SU-DHL-6 (cell line): ENCODE results near the gene SHC3.

Experiments
- H2AFZ ChIP-seq: fragments of 200-600 bp; sonication (generic); 2 replicates; pipeline ENCODE4 v1.6.1; 2014; ENCODE audit warnings: low read depth, mild to moderate bottlenecking, moderate library complexity, mixed read lengths, antibody characterized with exemption, low read length; ENCODE audit not compliant: severe bottlenecking
- H3F3A ChIP-seq: fragments of 200-600 bp; shearing (Covaris generic); 2 replicates; pipeline ENCODE4 v1.6.0; 2016; ENCODE audit warnings: antibody characterized with exemption, mild to moderate bottlenecking; ENCODE audit not compliant: insufficient read depth
- H3K27ac ChIP-seq: fragments of 200-600 bp; sonication (generic); 2 replicates; pipeline ENCODE4 v1.5.1; 2016; ENCODE audit warnings: low read depth, mild to moderate bottlenecking, low read length, moderate library complexity, mixed read lengths
- H3K27me3 ChIP-seq: fragments of 200-600 bp; sonication (generic), shearing (Covaris generic); 2 replicates; pipeline ENCODE4 v1.6.0; 2014; ENCODE audit warnings: mild to moderate bottlenecking, low read length
- H3K36me3 ChIP-seq: fragments of 200-600 bp; sonication (generic); 2 replicates; pipeline ENCODE4 v1.6.1; 2014; ENCODE audit warnings: mild to moderate bottlenecking, low read length, mixed read lengths
- H3K4me2 ChIP-seq: fragments of 300-600, 200-600 bp; shearing (Covaris generic), sonication (generic); 2 replicates; pipeline ENCODE4 v1.6.0; 2014; ENCODE audit warnings: low read length, low read depth, mild to moderate bottlenecking; ENCODE audit not compliant: poor library complexity, severe bottlenecking
- H3K4me3 ChIP-seq: fragments of 200-600 bp; sonication (generic); 2 replicates; pipeline ENCODE4 v1.5.1; 2014; ENCODE audit warnings: antibody characterized with exemption, low read length, mild to moderate bottlenecking, mixed read lengths; ENCODE audit not compliant: insufficient read depth, poor library complexity, severe bottlenecking
- H3K79me2 ChIP-seq: fragments of 200-600 bp; sonication (generic); 2 replicates; pipeline ENCODE4 v1.6.1; 2014; ENCODE audit warnings: mild to moderate bottlenecking, low read length, moderate library complexity; ENCODE audit not compliant: insufficient read depth
- H3K9ac ChIP-seq: fragments of 200-600 bp; sonication (generic); 2 replicates; pipeline ENCODE4 v1.7.0; 2014; ENCODE audit warnings: mild to moderate bottlenecking, low read length
- H3K9me2 ChIP-seq: fragments of 200-600 bp; sonication (generic); replicated peaks from 2 replicates; pipeline ENCODE4 v1.6.1; 2014; ENCODE audit warnings: low read length; ENCODE audit not compliant: insufficient read depth
- H3K9me3 ChIP-seq: fragments of 200-600 bp; sonication (generic); 2 replicates; pipeline ENCODE4 v1.6.1; 2014; ENCODE audit warnings: low read length, mixed read lengths; ENCODE audit not compliant: insufficient read depth
- H4K20me1 ChIP-seq: fragments of 200-600 bp; sonication (generic); 2 replicates; pipeline ENCODE4 v1.6.1; 2014; ENCODE audit warnings: low read depth, mild to moderate bottlenecking, antibody characterized with exemption, low read length, moderate library complexity, mixed read lengths
- CTCF ChIP-seq: fragments of 200-600 bp; sonication (generic); IDR thresholded peaks from one replicate; pipeline ENCODE4 v1.5.1; 2017; ENCODE audit warnings: antibody characterized with exemption, mild to moderate bottlenecking, low read length, moderate library complexity; ENCODE audit not compliant: insufficient read depth, poor library complexity, severe bottlenecking
- EZH2phosphoT487 ChIP-seq: fragments of 200-600 bp; sonication (generic), shearing (Covaris generic); conservative IDR thresholded peaks from 2 replicates; pipeline ENCODE4 v1.6.1; 2018; ENCODE audit warnings: mild to moderate bottlenecking, antibody characterized with exemption, low read length, moderate library complexity, mixed read lengths

Gene SHC3

GRCh38 chr9:89138463-89139390 is 39.9 kb downstream of the SHC3 start:
- H3K9ac ChIP-seq, result no peak overlapping the region
- H3K4me2 ChIP-seq, result no peak overlapping the region
- no peak overlapping the region for H3K27ac ChIP-seq

GRCh38 chr9:89137542-89138462 is 40.8 kb downstream of the SHC3 start:
- H3K4me3 ChIP-seq, result no peak overlapping the region
- no peak overlapping the region for H3K27ac ChIP-seq
- H2AFZ ChIP-seq, result no peak overlapping the region
- TF ChIP-seq EZH2phosphoT487, result no peak
- TF ChIP-seq CTCF, result no peak
- no peaks in the 10 kb centered on the region for H3F3A ChIP-seq
- peaks cover 14% of the 10 kb centered on the region; the same call in 1 of the 2 replicates for H3K9me3 ChIP-seq
- H4K20me1 ChIP-seq, result no peaks in the 10 kb centered on the region
- no peaks in the 10 kb centered on the region; the same call in 1 of the 2 replicates for H3K9me2 ChIP-seq
- H3K9ac ChIP-seq, result no peak overlapping the region
- no peaks in the 10 kb centered on the region for H3K36me3 ChIP-seq
- H3K27me3 ChIP-seq, result no peaks in the 10 kb centered on the region
- H3K79me2 ChIP-seq, result no peaks in the 10 kb centered on the region
- H3K4me2 ChIP-seq, result no peak overlapping the region

More at GRCh38 chr9:89138463-89139390, 39.9 kb downstream of the SHC3 start:
- TF ChIP-seq EZH2phosphoT487 (no peak), CTCF (no peak)
- Histone ChIP-seq H3K4me3 (no peak overlapping the region), H3F3A (no peaks in the 10 kb centered on the region), H3K36me3 (no peaks in the 10 kb centered on the region), H2AFZ (no peak overlapping the region), H3K9me3 (peaks cover 14% of the 10 kb centered on the region; the same call in 1 of the 2 replicates), H4K20me1 (no peaks in the 10 kb centered on the region), H3K79me2 (no peaks in the 10 kb centered on the region), H3K27me3 (no peaks in the 10 kb centered on the region), H3K9me2 (no peaks in the 10 kb centered on the region; the same call in 1 of the 2 replicates)

- Histone ChIP-seq H3K4me3 (no peak overlapping the region), H3K4me2 (no peak overlapping the region), H3F3A (no peaks in the 10 kb centered on the region), H4K20me1 (no peaks in the 10 kb centered on the region), H3K9me2 (no peaks in the 10 kb centered on the region; the same call in 1 of the 2 replicates), H3K27ac (no peak overlapping the region), H3K79me2 (no peaks in the 10 kb centered on the region), H3K9ac (no peak overlapping the region), H2AFZ (no peak overlapping the region), H3K36me3 (no peaks in the 10 kb centered on the region), H3K9me3 (peaks cover 14% of the 10 kb centered on the region; the same call in 1 of the 2 replicates), H3K27me3 (no peaks in the 10 kb centered on the region)
- TF ChIP-seq EZH2phosphoT487, result no peak
- TF ChIP-seq CTCF, result no peak
These were observed 42.9 kb downstream of the SHC3 start for GRCh38 chr9:89135591-89136166.
